GM18909 (cell line): ENCODE results near the gene RADIL.

Experiments used
- ATAC-seq: cut with Tn5 transposase; IDR thresholded peaks from one replicate; pipeline ENCODE4 v1.9.1; 2021; ENCODE audit warnings: mild to moderate bottlenecking; ENCODE audit not compliant: unreplicated experiment, poor library complexity

The RADIL gene

DNA sequence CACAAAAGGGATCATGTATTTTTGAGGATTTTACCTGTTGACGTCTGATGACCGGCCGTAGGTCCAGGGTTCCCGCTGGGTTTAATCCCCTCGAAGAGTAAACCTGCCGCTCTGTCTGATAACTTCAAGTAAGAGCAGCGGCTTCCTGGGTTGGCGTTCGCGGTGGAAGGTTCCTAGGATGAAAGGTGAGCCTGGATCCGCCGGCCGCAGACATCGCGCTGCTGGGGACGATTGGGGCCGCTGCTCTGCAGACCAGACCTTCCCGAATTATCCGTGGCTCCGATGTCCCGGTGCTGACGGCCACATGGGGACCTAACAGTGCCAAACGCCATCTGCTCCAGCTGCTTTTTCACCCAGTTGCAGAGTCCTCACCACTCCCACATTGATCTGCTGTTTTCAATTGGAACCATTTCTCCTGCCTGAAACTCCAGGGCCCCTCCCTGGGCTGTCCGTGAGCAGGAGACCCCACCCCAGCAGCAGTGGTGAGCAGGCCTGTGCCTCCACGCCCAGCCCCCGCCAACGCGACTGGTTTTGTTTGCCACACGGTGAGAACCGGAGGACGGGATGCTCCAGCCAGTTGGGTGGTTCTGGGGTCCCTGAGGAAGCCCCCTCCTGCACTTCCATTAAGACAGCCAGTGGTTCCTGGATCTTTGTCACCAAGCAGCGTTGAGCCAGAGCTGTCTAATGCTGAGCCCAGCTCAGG is 120.3 kb downstream of the RADIL start:
- ATAC-seq: no peak

DNA sequence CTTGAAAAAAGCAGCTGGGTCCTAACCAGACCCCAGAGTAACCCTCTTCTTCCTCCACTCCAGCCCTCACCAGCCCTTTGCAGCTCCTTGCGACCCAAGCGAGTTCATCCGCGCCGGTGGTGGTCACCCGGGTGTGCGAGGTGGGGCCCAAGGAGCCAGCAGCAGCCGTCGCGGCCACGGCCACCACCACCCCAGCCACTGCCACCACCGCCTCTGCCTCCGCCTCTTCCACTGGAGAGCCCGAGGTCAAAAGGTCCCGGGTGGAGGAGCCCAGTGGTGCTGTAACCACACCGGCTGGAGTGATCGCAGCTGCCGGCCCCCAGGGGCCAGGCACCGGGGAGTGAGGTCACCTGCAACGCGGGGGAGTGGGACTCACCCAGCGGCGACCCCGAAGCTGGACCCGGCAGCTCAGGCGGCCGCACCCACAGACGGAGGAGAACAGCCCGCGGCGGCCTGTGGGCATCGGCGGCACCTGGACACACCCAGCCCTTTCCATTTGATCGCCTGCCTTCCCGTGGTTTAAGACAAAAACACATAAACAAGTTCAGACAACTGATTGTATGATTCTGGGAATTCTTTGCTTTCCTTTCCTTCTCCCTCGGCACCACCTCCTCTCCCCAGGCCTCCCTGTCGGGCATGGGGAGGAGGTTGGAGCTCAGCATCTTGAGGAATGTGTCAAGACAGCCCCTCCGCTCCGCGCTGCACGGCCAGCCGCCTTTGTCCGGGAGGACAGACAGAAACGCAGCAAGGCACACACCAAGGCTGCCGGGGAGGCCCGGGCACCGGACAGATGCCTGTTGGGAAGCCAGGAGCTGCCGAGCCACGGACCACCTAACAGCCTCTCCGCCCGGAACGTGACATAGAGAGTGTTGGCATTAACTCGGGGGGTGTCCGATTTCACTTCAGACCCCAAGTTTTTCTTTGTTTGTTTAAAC is 121.1 kb downstream of the RADIL start:
- ATAC-seq: no peak

DNA sequence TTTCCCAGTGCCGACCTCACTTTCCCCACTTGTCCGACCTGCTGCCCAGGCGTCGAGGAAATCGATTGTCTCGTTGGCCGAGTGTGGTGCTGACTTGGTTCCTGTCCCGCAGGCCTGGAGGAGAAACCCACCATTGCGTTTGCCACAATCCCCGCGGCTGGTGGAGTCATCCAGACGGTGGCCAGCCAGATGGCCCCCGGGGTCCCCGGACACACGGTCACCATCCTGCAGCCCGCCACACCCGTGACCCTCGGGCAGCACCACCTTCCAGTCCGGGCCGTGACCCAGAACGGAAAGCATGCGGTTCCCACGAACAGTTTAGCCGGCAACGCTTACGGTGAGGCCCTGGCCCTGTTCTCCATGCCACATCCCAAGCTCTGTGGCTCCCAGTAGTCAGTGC is 122.6 kb downstream of the RADIL start:
- ATAC-seq: no peak

GRCh38 chr7:4759211-4759610 is 124.3 kb downstream of the RADIL start:
- ATAC-seq: no peak

DNA sequence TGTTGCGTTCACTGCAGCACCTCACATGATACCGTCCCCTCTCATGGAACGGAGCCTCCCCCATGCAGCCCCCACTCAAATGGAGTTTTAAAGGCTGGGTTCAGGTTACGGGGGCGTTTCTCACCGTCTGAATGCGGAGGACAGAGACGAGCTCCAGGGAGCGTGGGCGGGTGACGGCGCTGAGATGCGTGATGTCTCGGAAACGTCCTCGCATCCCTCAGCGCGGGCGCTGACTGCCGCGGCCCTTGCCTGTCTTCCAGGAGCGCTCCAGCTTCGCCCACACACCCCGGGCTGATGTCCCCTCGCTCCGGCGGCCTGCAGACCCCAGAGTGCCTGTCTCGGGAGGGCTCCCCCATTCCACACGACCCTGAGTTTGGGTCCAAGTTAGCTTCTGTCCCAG is 124.7 kb downstream of the RADIL start:
- ATAC-seq: no peak

GRCh38 chr7:4758111-4758510 is 125.4 kb downstream of the RADIL start:
- ATAC-seq: no peak

- no peak for ATAC-seq
These were observed 128.5 kb downstream of the RADIL start for GRCh38 chr7:4755045-4755444.

DNA sequence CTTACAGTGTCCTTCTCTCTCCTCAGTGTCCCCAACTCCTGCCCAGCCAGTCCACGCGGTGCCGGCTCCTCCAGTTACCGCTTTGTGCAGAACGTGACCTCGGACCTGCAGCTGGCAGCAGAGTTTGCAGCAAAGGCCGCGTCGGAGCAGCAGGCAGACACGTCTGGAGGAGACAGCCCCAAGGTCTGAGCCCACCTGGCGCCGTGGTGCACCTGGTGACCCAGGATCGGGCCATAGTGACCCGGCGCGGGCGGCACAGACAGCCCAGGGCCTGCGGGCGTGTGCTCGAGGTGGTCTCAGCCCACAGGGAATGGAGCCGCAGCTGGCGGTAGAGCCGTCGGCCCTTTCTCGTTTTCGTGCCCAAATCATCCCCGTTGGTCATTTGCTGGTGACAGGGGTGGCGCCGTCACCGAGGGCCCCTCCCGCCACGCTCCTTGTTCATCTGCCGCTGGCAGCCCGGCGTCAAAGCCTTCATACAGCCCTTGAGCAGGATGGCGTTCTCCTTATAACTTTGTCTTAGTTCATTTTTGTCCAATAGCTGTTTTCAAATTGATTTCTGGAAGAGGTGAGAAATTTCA is 129.0 kb downstream of the RADIL start:
- no peak for ATAC-seq

GRCh38 chr7:4753598-4754432 is 129.7 kb downstream of the RADIL start:
- ATAC-seq: peak; percentile 87

DNA sequence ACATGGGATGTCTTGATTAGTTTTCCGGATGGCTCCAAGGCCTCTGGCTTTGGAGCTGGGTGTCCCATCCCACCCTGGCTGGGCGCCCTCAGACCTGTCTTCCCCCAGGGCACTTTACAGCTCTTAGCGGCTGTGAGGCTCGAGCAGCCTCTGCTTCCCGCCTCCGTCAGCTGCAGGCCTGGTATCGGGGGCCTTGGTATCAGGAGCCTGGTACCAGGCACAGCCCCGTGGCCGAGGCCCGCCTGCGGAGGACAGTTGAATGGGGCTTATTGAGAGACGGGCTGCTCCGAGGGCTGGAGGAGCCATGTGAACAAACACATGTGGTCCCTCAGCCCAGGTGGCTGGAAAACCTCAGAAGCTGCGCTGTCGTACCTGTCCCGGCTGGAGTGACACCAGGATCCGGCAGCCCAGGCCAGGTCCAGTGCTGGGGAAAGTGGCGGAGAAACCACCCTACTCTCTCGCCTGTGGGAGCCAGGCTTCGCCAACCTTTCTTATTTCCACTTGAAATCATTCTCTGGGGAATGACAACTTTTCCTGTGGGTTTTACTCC is 132.0 kb downstream of the RADIL start:
- no peak for ATAC-seq

GRCh38 chr7:4749798-4750197 is 133.7 kb downstream of the RADIL start:
- ATAC-seq: no peak

DNA sequence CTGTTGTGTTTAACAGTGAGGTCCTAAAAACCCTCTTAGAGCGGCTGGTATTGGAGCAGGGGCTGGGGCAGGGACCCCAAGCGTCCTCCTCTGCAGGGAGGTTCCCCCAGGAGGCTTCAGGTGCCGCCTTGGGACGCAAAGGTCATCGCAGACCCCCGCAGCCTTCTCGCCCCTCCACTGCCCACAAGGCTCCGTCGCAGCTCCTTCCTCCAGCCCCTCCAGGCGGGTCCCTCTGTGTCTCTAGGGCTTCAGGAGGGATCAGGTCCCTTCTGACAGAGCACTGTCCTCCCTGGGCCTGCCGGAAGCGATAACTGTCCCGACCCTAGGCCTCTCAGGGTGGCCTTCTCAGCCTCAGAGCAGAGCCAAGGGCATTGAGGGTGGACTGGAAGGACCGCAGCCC is 134.2 kb downstream of the RADIL start:
- no peak for ATAC-seq
